Neuron (in vitro differentiated cells): ENCODE data around the gene NPEPPS.

ENCODE experiments used
- H2AFZ ChIP-seq: one replicate; pipeline ENCODE4 v1.6.1; 2013; ENCODE audit warnings: low read depth, mild to moderate bottlenecking, inconsistent platforms, low read length, moderate library complexity
- H3K27me3 ChIP-seq: one replicate; pipeline ENCODE4 v1.6.1; 2013; ENCODE audit warnings: low read length; ENCODE audit not compliant: insufficient read depth
- H3K36me3 ChIP-seq: one replicate; pipeline ENCODE4 v1.6.1; 2013; ENCODE audit warnings: low read length; ENCODE audit not compliant: insufficient read depth
- H3K4me1 ChIP-seq: one replicate; pipeline ENCODE4 v1.6.1; 2013; ENCODE audit warnings: low read length; ENCODE audit not compliant: insufficient read depth
- H3K4me3 ChIP-seq: 2 replicates; pipeline ENCODE4 v1.5.1; 2013; ENCODE audit warnings: mild to moderate bottlenecking, low read length, moderate library complexity
- H3K9me3 ChIP-seq: one replicate; pipeline ENCODE4 v1.6.1; 2013; ENCODE audit warnings: low read length

The NPEPPS gene

GRCh38 chr17:47603830-47604597, 73.1 kb downstream of the NPEPPS start:
- H2AFZ ChIP-seq = no peak overlapping the region
- H3K9me3 ChIP-seq = no peaks in the 10 kb centered on the region
- peaks cover 71% of the 10 kb centered on the region for H3K36me3 ChIP-seq
- H3K4me1 ChIP-seq = peaks cover 5% of the 10 kb centered on the region
- no peak overlapping the region for H3K4me3 ChIP-seq
- no peaks in the 10 kb centered on the region for H3K27me3 ChIP-seq

GRCh38 chr17:47604598-47604927, 73.7 kb downstream of the NPEPPS start:
- peaks cover 70% of the 10 kb centered on the region for H3K36me3 ChIP-seq

GRCh38 chr17:47605011-47605410, 74.1 kb downstream of the NPEPPS start:
- H3K27me3 ChIP-seq = no peaks in the 10 kb centered on the region
- H3K4me1 ChIP-seq = peaks cover 5% of the 10 kb centered on the region
- no peaks in the 10 kb centered on the region for H3K9me3 ChIP-seq
- no peak overlapping the region for H3K4me3 ChIP-seq
- no peak overlapping the region for H2AFZ ChIP-seq
- peaks cover 68% of the 10 kb centered on the region for H3K36me3 ChIP-seq

More at GRCh38 chr17:47604598-47604927, 73.7 kb downstream of the NPEPPS start:
- peaks cover 5% of the 10 kb centered on the region for H3K4me1 ChIP-seq
- H2AFZ ChIP-seq = no peak overlapping the region
- no peaks in the 10 kb centered on the region for H3K27me3 ChIP-seq
- H3K4me3 ChIP-seq = no peak overlapping the region
- no peaks in the 10 kb centered on the region for H3K9me3 ChIP-seq

- Histone ChIP-seq H3K4me1 (peaks cover 5% of the 10 kb centered on the region), H3K9me3 (no peaks in the 10 kb centered on the region), H2AFZ (no peak overlapping the region), H3K36me3 (peaks cover 59% of the 10 kb centered on the region), H3K27me3 (no peaks in the 10 kb centered on the region), H3K4me3 (no peak overlapping the region)
Measured at GRCh38 chr17:47607481-47607880, 76.6 kb downstream of the NPEPPS start.

GRCh38 chr17:47611372-47612350, 80.8 kb downstream of the NPEPPS start:
- Histone ChIP-seq H3K9me3 (no peaks in the 10 kb centered on the region), H2AFZ (no peak overlapping the region), H3K4me3 (no peak overlapping the region), H3K27me3 (no peaks in the 10 kb centered on the region), H3K4me1 (no peaks in the 10 kb centered on the region), H3K36me3 (peaks cover 55% of the 10 kb centered on the region)

GRCh38 chr17:47615766-47616424, 85.0 kb downstream of the NPEPPS start:
- H3K9me3 ChIP-seq = no peaks in the 10 kb centered on the region
- no peaks in the 10 kb centered on the region for H3K27me3 ChIP-seq
- H3K36me3 ChIP-seq = peaks cover 74% of the 10 kb centered on the region
- H2AFZ ChIP-seq = no peak overlapping the region
- H3K4me1 ChIP-seq = no peaks in the 10 kb centered on the region
- H3K4me3 ChIP-seq = no peak overlapping the region

GRCh38 chr17:47618410-47618809, 87.5 kb downstream of the NPEPPS start:
- no peak overlapping the region for H3K4me3 ChIP-seq
- H3K9me3 ChIP-seq = no peaks in the 10 kb centered on the region
- peaks cover 71% of the 10 kb centered on the region for H3K36me3 ChIP-seq
- H3K27me3 ChIP-seq = no peaks in the 10 kb centered on the region
- no peak overlapping the region for H2AFZ ChIP-seq
- H3K4me1 ChIP-seq = peaks cover 15% of the 10 kb centered on the region

GRCh38 chr17:47620503-47621245, 89.8 kb downstream of the NPEPPS start:
- Histone ChIP-seq H3K36me3 (peaks cover 66% of the 10 kb centered on the region), H2AFZ (no peak overlapping the region), H3K4me3 (no peak overlapping the region), H3K4me1 (peaks cover 15% of the 10 kb centered on the region), H3K9me3 (no peaks in the 10 kb centered on the region), H3K27me3 (no peaks in the 10 kb centered on the region)

- H3K4me1 ChIP-seq = peaks cover 15% of the 10 kb centered on the region
- H3K9me3 ChIP-seq = no peaks in the 10 kb centered on the region
- H3K27me3 ChIP-seq = no peaks in the 10 kb centered on the region
- no peak overlapping the region for H2AFZ ChIP-seq
- H3K4me3 ChIP-seq = no peak overlapping the region
- H3K36me3 ChIP-seq = peaks cover 69% of the 10 kb centered on the region
Measured at GRCh38 chr17:47621293-47622179, 90.6 kb downstream of the NPEPPS start.

GRCh38 chr17:47622180-47622549, 91.3 kb downstream of the NPEPPS start:
- Histone ChIP-seq H2AFZ (no peak overlapping the region), H3K9me3 (no peaks in the 10 kb centered on the region), H3K36me3 (peaks cover 66% of the 10 kb centered on the region), H3K4me3 (no peak overlapping the region), H3K4me1 (peaks cover 15% of the 10 kb centered on the region), H3K27me3 (no peaks in the 10 kb centered on the region)

- Histone ChIP-seq H3K4me3 (no peak overlapping the region), H3K36me3 (peaks cover 42% of the 10 kb centered on the region), H3K27me3 (no peaks in the 10 kb centered on the region), H3K9me3 (no peaks in the 10 kb centered on the region), H3K4me1 (peaks cover 15% of the 10 kb centered on the region), H2AFZ (no peak overlapping the region)
Measured at GRCh38 chr17:47624727-47625068, 93.8 kb downstream of the NPEPPS start.

- Histone ChIP-seq H3K4me3 (no peak overlapping the region), H3K27me3 (no peaks in the 10 kb centered on the region), H3K36me3 (peaks cover 25% of the 10 kb centered on the region), H3K9me3 (no peaks in the 10 kb centered on the region), H2AFZ (no peak overlapping the region), H3K4me1 (no peaks in the 10 kb centered on the region)
Measured at GRCh38 chr17:47628014-47628566, 97.2 kb downstream of the NPEPPS start.
